Fibroblast of pulmonary artery (primary cell): ENCODE results near the gene FAM111A.
A peak's percentile ranks its signal among the peaks of the same experiment; 100 is the strongest.
"Not testable (repeated sequence)": the region's sequence is repeated elsewhere in the genome, so short reads cannot be mapped to it uniquely, and the experiment has no call there.

Experiments used
- DNase-seq: peaks from one replicate; pipeline ENCODE4 v3.0.0-alpha.2; 2010; ENCODE audit warnings: low read depth
- H3K4me3 ChIP-seq: replicated peaks from 2 replicates; pipeline ENCODE4 v1.5.1; 2011; ENCODE audit warnings: low read depth, mild to moderate bottlenecking, control low read depth, low read length, moderate library complexity
- TF ChIP-seq, protein P1 (sequence below): IDR thresholded peaks from 2 replicates; pipeline ENCODE4 v1.5.1; 2011; ENCODE audit warnings: mild to moderate bottlenecking, control low read depth, low read length, inconsistent platforms; ENCODE audit errors: missing control alignments

The FAM111A gene

DNA sequence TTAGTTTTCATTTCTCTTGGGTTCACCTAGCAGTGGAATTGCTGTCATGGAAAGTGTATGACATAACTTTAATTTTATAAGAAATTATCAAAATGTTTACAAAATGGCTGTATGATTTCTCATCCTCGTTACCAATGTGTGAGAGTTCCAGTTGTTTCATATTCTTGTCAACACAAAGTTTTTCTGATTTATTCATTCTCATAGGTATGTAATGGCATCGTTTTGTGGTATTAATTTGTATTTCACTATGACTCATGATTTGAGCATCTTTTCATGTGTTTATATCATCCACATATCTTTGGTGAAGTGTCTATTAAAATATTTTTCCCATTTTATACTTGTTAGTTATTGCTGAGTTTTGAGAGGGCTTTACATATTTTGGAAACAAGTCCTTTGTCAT, 30.2 kb upstream of the FAM111A start:
- DNase-seq = no peak
- TF ChIP-seq, protein P1, sequence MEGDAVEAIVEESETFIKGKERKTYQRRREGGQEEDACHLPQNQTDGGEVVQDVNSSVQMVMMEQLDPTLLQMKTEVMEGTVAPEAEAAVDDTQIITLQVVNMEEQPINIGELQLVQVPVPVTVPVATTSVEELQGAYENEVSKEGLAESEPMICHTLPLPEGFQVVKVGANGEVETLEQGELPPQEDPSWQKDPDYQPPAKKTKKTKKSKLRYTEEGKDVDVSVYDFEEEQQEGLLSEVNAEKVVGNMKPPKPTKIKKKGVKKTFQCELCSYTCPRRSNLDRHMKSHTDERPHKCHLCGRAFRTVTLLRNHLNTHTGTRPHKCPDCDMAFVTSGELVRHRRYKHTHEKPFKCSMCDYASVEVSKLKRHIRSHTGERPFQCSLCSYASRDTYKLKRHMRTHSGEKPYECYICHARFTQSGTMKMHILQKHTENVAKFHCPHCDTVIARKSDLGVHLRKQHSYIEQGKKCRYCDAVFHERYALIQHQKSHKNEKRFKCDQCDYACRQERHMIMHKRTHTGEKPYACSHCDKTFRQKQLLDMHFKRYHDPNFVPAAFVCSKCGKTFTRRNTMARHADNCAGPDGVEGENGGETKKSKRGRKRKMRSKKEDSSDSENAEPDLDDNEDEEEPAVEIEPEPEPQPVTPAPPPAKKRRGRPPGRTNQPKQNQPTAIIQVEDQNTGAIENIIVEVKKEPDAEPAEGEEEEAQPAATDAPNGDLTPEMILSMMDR = no peak
- no peak overlapping the region for H3K4me3 ChIP-seq

DNA sequence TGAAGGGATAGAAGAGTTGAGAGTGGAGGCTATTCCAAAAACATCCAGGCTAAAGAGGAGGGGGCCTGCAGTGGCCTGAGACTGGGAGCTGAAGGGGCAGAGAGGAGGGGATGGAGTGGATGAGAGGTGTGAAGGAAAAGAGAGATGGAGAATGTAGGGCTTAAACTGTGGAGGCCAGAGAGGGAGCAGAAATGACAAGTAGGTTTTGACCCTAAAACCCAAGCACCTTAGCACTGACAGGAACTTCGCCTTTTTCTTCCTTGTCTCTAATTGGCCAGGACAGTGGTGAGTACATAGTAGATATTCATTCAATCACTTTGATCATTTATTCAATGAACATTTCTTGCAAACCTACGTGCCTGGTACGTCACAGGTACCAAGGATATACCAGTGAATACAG, 28.3 kb upstream of the FAM111A start:
- DNase-seq = no peak
- TF ChIP-seq, protein P1 = no peak
- H3K4me3 ChIP-seq = no peak overlapping the region

DNA sequence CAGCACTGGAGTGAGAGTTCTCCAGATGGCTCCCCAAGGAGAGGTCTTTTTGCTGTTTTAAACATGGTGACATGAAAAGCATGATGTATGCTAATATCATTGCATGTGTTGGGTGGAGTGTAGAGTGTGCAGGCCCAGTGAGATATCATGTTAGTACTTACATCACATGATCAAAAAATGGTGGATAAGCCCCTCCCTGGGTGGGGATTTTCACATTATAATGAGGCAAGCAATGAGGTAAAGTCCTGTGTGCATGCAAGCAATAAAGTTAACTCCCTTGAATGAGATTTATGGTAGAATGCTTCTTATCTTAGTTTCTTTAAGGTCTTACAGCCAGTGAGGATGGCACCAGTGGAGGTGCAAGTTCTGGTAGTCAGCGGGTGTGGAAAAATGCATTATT, 27.1 kb upstream of the FAM111A start:
- no peak overlapping the region for H3K4me3 ChIP-seq
- TF ChIP-seq, protein P1 = no peak
- DNase-seq = no peak

DNA sequence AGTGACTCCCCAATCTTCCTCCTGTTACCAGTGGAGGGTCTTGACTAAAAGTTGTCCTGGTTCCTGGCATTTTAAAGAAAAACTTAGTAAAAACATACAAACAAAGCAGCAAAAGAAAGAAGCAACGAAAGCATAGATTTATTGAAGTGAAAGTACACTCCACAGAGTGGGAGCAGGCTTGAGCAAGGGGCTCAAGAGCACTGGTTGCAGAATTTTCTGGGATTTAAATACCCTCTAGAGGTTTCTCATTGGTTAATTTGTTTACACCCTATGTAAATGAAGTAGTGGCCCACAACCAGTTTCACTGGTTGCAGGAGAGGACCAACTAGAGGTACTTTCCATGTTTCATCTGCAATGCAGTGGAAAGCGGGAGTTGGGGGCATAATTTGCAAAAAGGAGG, 24.9 kb upstream of the FAM111A start:
- TF ChIP-seq, protein P1 = no peak
- H3K4me3 ChIP-seq = no peak overlapping the region
- no peak for DNase-seq

DNA sequence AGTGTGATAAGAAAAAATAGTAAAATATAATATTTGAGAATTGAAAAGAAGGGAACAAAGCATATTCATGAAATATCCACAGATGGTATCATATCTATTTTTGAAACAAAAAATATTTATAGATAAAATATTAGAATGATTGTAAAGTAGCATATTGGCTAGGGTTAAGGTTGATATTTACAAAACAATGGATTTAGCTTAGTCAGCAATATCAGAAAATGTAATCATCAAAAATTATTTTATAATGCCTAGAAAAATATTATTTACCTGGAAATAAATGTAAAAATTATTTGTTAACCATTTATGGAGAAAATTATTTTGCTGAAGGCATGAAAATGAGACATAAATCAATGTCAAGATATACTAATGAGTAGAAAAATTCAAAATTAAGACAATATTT, 22.8 kb upstream of the FAM111A start:
- no peak overlapping the region for H3K4me3 ChIP-seq
- TF ChIP-seq, protein P1 = no peak
- no peak for DNase-seq

DNA sequence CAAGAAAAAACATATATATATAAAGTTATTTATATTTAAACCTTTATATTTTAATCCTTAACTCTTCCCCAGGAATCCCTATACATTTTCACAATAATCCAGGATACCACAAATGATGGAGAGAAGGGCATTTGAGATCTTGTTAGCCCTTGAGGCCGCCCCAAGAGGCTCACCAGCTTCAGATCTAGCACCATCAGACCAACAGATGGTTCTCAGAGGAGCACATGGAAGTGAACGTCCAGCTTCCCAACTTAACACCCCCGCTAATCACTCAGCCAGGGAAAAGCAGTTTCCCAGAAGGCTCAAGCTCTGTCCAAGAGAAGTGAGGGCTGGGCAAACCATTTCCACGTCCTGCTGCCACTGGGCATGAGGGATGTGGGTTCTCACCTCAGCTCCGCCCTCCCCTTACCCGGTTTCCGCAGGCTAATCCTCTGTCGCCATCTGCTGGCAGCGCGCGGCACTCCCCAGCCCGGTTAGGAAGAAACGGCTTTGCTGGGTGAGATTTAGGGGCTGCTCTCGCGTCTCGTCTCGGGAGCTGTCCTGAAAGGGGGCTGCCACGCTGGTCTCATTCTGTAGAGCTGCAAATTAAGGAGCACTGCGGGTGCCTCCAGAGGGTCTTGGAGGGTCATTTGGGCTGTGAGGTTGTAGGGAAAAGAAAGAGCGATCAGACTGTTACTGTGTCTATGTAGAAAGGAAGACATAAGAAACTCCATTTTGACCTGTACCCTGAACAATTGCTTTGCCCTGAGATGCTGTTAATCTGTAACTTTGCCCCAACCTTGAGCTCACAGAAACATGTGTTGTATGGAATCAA, 6.8 kb upstream of the FAM111A start:
- DNase-seq = peak; percentile 79
- TF ChIP-seq, protein P1 = peak; percentile 99
- peak overlapping the region; percentile 22 for H3K4me3 ChIP-seq

DNA sequence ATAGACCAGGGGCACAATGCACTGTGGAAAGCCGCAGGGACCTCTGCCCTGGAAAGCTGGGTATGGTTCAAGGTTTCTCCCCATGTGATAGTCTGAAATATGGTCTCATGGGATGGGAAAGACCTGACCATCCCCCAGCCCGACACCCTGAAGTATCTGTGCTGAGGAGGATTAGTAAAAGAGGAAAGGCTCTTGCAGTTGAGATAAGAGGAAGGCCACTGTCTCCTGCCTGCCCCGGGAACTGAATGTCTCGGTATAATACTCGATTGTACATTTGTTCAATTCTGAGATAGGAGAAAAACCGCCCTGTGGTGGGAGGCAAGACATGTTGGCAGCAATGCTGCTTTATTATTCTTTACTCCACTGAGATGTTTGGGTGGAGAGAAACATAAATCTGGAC, 6.1 kb upstream of the FAM111A start:
- not testable (repeated sequence) for DNase-seq, H3K4me3 ChIP-seq
